DND-41 (cell line): Measurements from ENCODE around the gene PCDHGA1.
"Not testable (repeated sequence)": the region's sequence is repeated elsewhere in the genome, so short reads cannot be mapped to it uniquely, and the experiment has no call there.

Experiments
- ATAC-seq: fragments of 200-7000 bp; cut with Tn5 transposase; 3 replicates; pipeline ENCODE4 v1.9.1; 2021; ENCODE audit warnings: low read depth; ENCODE audit not compliant: insufficient read depth
- DNase-seq: peaks from one replicate; pipeline ENCODE4 v3.0.0-alpha.2; 2020
- H2AFZ ChIP-seq: 2 replicates; pipeline ENCODE4 v1.6.0; 2012; ENCODE audit warnings: low read depth, low read length
- H3K27ac ChIP-seq: 2 replicates; pipeline ENCODE4 v1.5.1; 2012; ENCODE audit warnings: low read length, inconsistent platforms
- H3K27me3 ChIP-seq: fragments of 200-600 bp; sonication (generic); 2 replicates; pipeline ENCODE4 v1.6.0; 2012; ENCODE audit warnings: low read length, mild to moderate bottlenecking, inconsistent platforms; ENCODE audit not compliant: insufficient read depth, poor library complexity
- H3K36me3 ChIP-seq: 2 replicates; pipeline ENCODE4 v1.5.1; 2012; ENCODE audit warnings: low read length, inconsistent platforms; ENCODE audit not compliant: insufficient read depth
- H3K4me1 ChIP-seq: 2 replicates; pipeline ENCODE4 v1.5.1; 2012; ENCODE audit warnings: mild to moderate bottlenecking, low read length; ENCODE audit not compliant: insufficient read depth
- H3K4me2 ChIP-seq: 2 replicates; pipeline ENCODE4 v1.6.0; 2012; ENCODE audit warnings: mild to moderate bottlenecking, moderate library complexity, low read length, inconsistent platforms; ENCODE audit not compliant: insufficient read depth
- H3K4me3 ChIP-seq, 2 experiments: fragments of 200-600 bp in 1 of 2; shearing (Covaris generic) in 1 of 2; 2 replicates each; pipeline ENCODE4 v1.5.1; 2012 to 2016; ENCODE audit warnings: inconsistent platforms in 2 of 2, low read length in 2 of 2, mild to moderate bottlenecking in 2 of 2, low read depth in 1 of 2, moderate library complexity in 1 of 2
- H3K79me2 ChIP-seq: 2 replicates; pipeline ENCODE4 v1.6.0; 2012; ENCODE audit warnings: low read length, inconsistent platforms; ENCODE audit not compliant: insufficient read depth
- H3K9ac ChIP-seq: 2 replicates; pipeline ENCODE4 v1.6.0; 2012; ENCODE audit warnings: low read depth, mild to moderate bottlenecking, inconsistent platforms, low read length, moderate library complexity
- H3K9me3 ChIP-seq: 2 replicates; pipeline ENCODE4 v1.5.1; 2012; ENCODE audit warnings: low read length, moderate library complexity, mild to moderate bottlenecking, inconsistent platforms; ENCODE audit not compliant: insufficient read depth, severe bottlenecking
- H4K20me1 ChIP-seq: 2 replicates; pipeline ENCODE4 v1.6.0; 2012; ENCODE audit warnings: low read length; ENCODE audit not compliant: insufficient read depth
- CTCF ChIP-seq: IDR thresholded peaks from 2 replicates; pipeline ENCODE4 v1.5.1; 2012; ENCODE audit warnings: borderline replicate concordance, low read length, moderate library complexity, mild to moderate bottlenecking; ENCODE audit not compliant: poor library complexity, severe bottlenecking; ENCODE audit errors: extremely low read depth
- EZH2 ChIP-seq: IDR thresholded peaks from 3 replicates; pipeline ENCODE4 v1.6.1; 2012; ENCODE audit warnings: borderline replicate concordance, low read depth, mild to moderate bottlenecking, moderate library complexity, low read length, inconsistent platforms; ENCODE audit not compliant: severe bottlenecking

PCDHGA1 gene

GRCh38 chr5:141306630-141307029 is 23.7 kb upstream of the PCDHGA1 start:
- Histone ChIP-seq H3K36me3 (no peaks in the 10 kb centered on the region), H3K4me2 (no peak overlapping the region), H3K9ac (no peak overlapping the region), H3K4me3 (no peak overlapping the region), H4K20me1 (no peaks in the 10 kb centered on the region), H2AFZ (no peak overlapping the region), H3K27me3 (no peaks in the 10 kb centered on the region), H3K4me1 (no peaks in the 10 kb centered on the region), H3K79me2 (no peaks in the 10 kb centered on the region), H3K27ac (no peak overlapping the region), H3K9me3 (peaks cover 5% of the 10 kb centered on the region)
- TF ChIP-seq EZH2: no peak
- no peak for TF ChIP-seq CTCF
- DNase-seq (no peak), ATAC-seq (no peak)

- DNase-seq (no peak), ATAC-seq (no peak)
- no peaks in the 10 kb centered on the region for H3K4me1 ChIP-seq
- peaks cover 10% of the 10 kb centered on the region for H3K36me3 ChIP-seq
- H3K9me3 ChIP-seq: peaks cover 10% of the 10 kb centered on the region
- H3K27ac ChIP-seq: no peak overlapping the region
- H3K4me2 ChIP-seq: no peak overlapping the region
- peaks cover 7% of the 10 kb centered on the region; the same call in 1 of the 2 replicates for H3K79me2 ChIP-seq
- TF ChIP-seq CTCF: no peak
- TF ChIP-seq EZH2: no peak
- no peak overlapping the region for H3K4me3 ChIP-seq
- no peak overlapping the region for H2AFZ ChIP-seq
- H4K20me1 ChIP-seq: no peaks in the 10 kb centered on the region
- no peaks in the 10 kb centered on the region for H3K27me3 ChIP-seq
- H3K9ac ChIP-seq: no peak overlapping the region
Measured at GRCh38 chr5:141313711-141314110, 16.6 kb upstream of the PCDHGA1 start.

GRCh38 chr5:141316963-141317362 is 13.4 kb upstream of the PCDHGA1 start:
- not testable (repeated sequence) for H3K4me3 ChIP-seq, H3K4me2 ChIP-seq, DNase-seq, ATAC-seq, H3K9ac ChIP-seq, H3K27me3 ChIP-seq, H3K27ac ChIP-seq, H4K20me1 ChIP-seq, H2AFZ ChIP-seq
- H3K9me3 ChIP-seq: peaks cover 36% of the 10 kb centered on the region
- H3K79me2 ChIP-seq: peaks cover 24% of the 10 kb centered on the region
- peaks cover 22% of the 10 kb centered on the region for H3K4me1 ChIP-seq
- H3K36me3 ChIP-seq: peaks cover 23% of the 10 kb centered on the region

- Histone ChIP-seq H3K79me2 (peaks cover 24% of the 10 kb centered on the region), H4K20me1 (no peaks in the 10 kb centered on the region), H3K9ac (no peak overlapping the region), H3K36me3 (peaks cover 23% of the 10 kb centered on the region), H3K9me3 (peaks cover 41% of the 10 kb centered on the region), H3K27ac (no peak overlapping the region), H3K4me3 (peak overlapping the region in 1 of 2 experiments; percentile 76; a peak in 2 of 4 replicates), H3K27me3 (no peaks in the 10 kb centered on the region), H3K4me1 (peaks cover 22% of the 10 kb centered on the region), H2AFZ (no peak overlapping the region), H3K4me2 (peak overlapping the region; percentile 62; the same call in 1 of the 2 replicates)
- TF ChIP-seq EZH2 (no peak), CTCF (no peak)
- no peak for ATAC-seq
- no peak for DNase-seq
Measured at GRCh38 chr5:141319202-141319601, 11.1 kb upstream of the PCDHGA1 start.
